ENCODE results near the gene RPUSD1. TPM values are rescaled to one million over a fixed set of nuclear protein-coding genes. Genes with fewer than 3 reads are reported as not detected.

The RPUSD1 gene
- total RNA-seq, 1 experiment from 2014 or later: 59.9 TPM

GRCh38 chr16:818132-818531 is 30.0 kb upstream of the RPUSD1 start:
- no TSS peak for BruUV-seq (replicated peaks)
- ChIA-PET CTCF (no interaction called here), RAD21 (ENCODE audit: low non-redundant PET in 1 of 2, low total read pairs in 2 of 2, uncharacterized antibody in 2 of 2, unreplicated experiment in 2 of 2) (no interaction called here), POLR2A (no interaction called here)
- Histone ChIP-seq H3K9ac (ENCODE audit: low read length) (no peak overlapping the region), H3K9me2 (ENCODE audit: insufficient read depth) (no peaks in the 10 kb centered on the region), H3K27ac (ENCODE audit: low read depth, low read length) (no peak overlapping the region), H3K27me3 (ENCODE audit: insufficient read depth, low read length) (no peaks in the 10 kb centered on the region), H3K9me3 (ENCODE audit: control insufficient read depth in 1 of 2, insufficient read depth in 1 of 2, low read depth in 1 of 2, low read length in 2 of 2) (no peaks in the 10 kb centered on the region), H3K79me2 (ENCODE audit: insufficient read depth, low read length) (no peaks in the 10 kb centered on the region), H3K36me3 (ENCODE audit: control insufficient read depth in 1 of 2, insufficient read depth in 2 of 2, low read length in 2 of 2) (no peaks in the 10 kb centered on the region), H3K4me2 (ENCODE audit: low read length) (no peak overlapping the region), H2AFZ (ENCODE audit: low read depth, low read length, poor library complexity, severe bottlenecking) (no peak overlapping the region), H3K4me3 (replicated peaks in 1 of 2; ENCODE audit: low read depth in 1 of 2, low read length in 2 of 2) (no peak overlapping the region), H4K20me1 (ENCODE audit: insufficient read depth) (no peaks in the 10 kb centered on the region), H3K4me1 (ENCODE audit: control insufficient read depth in 1 of 2, insufficient read depth in 2 of 2, low read length in 2 of 2) (peaks cover 24 to 31% of the 10 kb centered on the region in 2 experiments)
- intact Hi-C loops (cut with micrococcal nuclease): no loop called here
- ATAC-seq (no peak), DNase-seq (ENCODE audit: low read depth, low spot score) (no peak)
- no peak for TF ChIP-seq EZH2phosphoT487 (IDR thresholded peaks at IDR 0.05; ENCODE audit: borderline replicate concordance)
- TF ChIP-seq, protein P1, sequence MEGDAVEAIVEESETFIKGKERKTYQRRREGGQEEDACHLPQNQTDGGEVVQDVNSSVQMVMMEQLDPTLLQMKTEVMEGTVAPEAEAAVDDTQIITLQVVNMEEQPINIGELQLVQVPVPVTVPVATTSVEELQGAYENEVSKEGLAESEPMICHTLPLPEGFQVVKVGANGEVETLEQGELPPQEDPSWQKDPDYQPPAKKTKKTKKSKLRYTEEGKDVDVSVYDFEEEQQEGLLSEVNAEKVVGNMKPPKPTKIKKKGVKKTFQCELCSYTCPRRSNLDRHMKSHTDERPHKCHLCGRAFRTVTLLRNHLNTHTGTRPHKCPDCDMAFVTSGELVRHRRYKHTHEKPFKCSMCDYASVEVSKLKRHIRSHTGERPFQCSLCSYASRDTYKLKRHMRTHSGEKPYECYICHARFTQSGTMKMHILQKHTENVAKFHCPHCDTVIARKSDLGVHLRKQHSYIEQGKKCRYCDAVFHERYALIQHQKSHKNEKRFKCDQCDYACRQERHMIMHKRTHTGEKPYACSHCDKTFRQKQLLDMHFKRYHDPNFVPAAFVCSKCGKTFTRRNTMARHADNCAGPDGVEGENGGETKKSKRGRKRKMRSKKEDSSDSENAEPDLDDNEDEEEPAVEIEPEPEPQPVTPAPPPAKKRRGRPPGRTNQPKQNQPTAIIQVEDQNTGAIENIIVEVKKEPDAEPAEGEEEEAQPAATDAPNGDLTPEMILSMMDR (IDR thresholded peaks at IDR 0.05 in 2 of 3, conservative IDR thresholded peaks at IDR 0.05 in 1 of 3; ENCODE audit: borderline replicate concordance in 1 of 3, insufficient read depth in 1 of 3, low read depth in 2 of 3, low read length in 2 of 3): no peak

GRCh38 chr16:817001-817906 is 29.1 kb upstream of the RPUSD1 start:
- Histone ChIP-seq H3K4me1 (ENCODE audit: control insufficient read depth in 1 of 2, insufficient read depth in 2 of 2, low read length in 2 of 2) (peaks cover 24 to 31% of the 10 kb centered on the region in 2 experiments), H3K27ac (ENCODE audit: low read depth, low read length) (no peak overlapping the region), H3K9me3 (ENCODE audit: control insufficient read depth in 1 of 2, insufficient read depth in 1 of 2, low read depth in 1 of 2, low read length in 2 of 2) (no peaks in the 10 kb centered on the region), H3K9ac (ENCODE audit: low read length) (no peak overlapping the region), H3K4me3 (replicated peaks in 1 of 2; ENCODE audit: low read depth in 1 of 2, low read length in 2 of 2) (no peak overlapping the region), H4K20me1 (ENCODE audit: insufficient read depth) (no peaks in the 10 kb centered on the region), H2AFZ (ENCODE audit: low read depth, low read length, poor library complexity, severe bottlenecking) (no peak overlapping the region), H3K4me2 (ENCODE audit: low read length) (no peak overlapping the region), H3K27me3 (ENCODE audit: insufficient read depth, low read length) (no peaks in the 10 kb centered on the region), H3K36me3 (ENCODE audit: control insufficient read depth in 1 of 2, insufficient read depth in 2 of 2, low read length in 2 of 2) (no peaks in the 10 kb centered on the region), H3K9me2 (ENCODE audit: insufficient read depth) (no peaks in the 10 kb centered on the region), H3K79me2 (ENCODE audit: insufficient read depth, low read length) (no peaks in the 10 kb centered on the region)
- POLR2A ChIA-PET: no interaction called here
- CTCF ChIA-PET: no interaction called here
- ATAC-seq (no peak), DNase-seq (ENCODE audit: low read depth, low spot score) (no peak)
- intact Hi-C loops (cut with micrococcal nuclease): no loop called here
- RAD21 ChIA-PET (ENCODE audit: low non-redundant PET in 1 of 2, low total read pairs in 2 of 2, uncharacterized antibody in 2 of 2, unreplicated experiment in 2 of 2): no interaction called here
- no TSS peak for BruUV-seq (replicated peaks)
- TF ChIP-seq ELF1 (IDR thresholded peaks at IDR 0.05; ENCODE audit: borderline replicate concordance, low read depth): no peak
- TF ChIP-seq TCF7L2 (IDR thresholded peaks at IDR 0.05; ENCODE audit: borderline replicate concordance, extremely low read depth, insufficient read depth, insufficient read length): no peak
- TF ChIP-seq YY1 (IDR thresholded peaks at IDR 0.05; ENCODE audit: extremely low read depth, insufficient replicate concordance, low read depth, low read length): no peak
- TF ChIP-seq EZH2 (IDR thresholded peaks at IDR 0.05): no peak
- TF ChIP-seq, protein P2, sequence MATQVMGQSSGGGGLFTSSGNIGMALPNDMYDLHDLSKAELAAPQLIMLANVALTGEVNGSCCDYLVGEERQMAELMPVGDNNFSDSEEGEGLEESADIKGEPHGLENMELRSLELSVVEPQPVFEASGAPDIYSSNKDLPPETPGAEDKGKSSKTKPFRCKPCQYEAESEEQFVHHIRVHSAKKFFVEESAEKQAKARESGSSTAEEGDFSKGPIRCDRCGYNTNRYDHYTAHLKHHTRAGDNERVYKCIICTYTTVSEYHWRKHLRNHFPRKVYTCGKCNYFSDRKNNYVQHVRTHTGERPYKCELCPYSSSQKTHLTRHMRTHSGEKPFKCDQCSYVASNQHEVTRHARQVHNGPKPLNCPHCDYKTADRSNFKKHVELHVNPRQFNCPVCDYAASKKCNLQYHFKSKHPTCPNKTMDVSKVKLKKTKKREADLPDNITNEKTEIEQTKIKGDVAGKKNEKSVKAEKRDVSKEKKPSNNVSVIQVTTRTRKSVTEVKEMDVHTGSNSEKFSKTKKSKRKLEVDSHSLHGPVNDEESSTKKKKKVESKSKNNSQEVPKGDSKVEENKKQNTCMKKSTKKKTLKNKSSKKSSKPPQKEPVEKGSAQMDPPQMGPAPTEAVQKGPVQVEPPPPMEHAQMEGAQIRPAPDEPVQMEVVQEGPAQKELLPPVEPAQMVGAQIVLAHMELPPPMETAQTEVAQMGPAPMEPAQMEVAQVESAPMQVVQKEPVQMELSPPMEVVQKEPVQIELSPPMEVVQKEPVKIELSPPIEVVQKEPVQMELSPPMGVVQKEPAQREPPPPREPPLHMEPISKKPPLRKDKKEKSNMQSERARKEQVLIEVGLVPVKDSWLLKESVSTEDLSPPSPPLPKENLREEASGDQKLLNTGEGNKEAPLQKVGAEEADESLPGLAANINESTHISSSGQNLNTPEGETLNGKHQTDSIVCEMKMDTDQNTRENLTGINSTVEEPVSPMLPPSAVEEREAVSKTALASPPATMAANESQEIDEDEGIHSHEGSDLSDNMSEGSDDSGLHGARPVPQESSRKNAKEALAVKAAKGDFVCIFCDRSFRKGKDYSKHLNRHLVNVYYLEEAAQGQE (IDR thresholded peaks at IDR 0.05; ENCODE audit: low read depth): no peak
- no peak for TF ChIP-seq ATF3 (IDR thresholded peaks at IDR 0.05)
- TF ChIP-seq, protein P3, sequence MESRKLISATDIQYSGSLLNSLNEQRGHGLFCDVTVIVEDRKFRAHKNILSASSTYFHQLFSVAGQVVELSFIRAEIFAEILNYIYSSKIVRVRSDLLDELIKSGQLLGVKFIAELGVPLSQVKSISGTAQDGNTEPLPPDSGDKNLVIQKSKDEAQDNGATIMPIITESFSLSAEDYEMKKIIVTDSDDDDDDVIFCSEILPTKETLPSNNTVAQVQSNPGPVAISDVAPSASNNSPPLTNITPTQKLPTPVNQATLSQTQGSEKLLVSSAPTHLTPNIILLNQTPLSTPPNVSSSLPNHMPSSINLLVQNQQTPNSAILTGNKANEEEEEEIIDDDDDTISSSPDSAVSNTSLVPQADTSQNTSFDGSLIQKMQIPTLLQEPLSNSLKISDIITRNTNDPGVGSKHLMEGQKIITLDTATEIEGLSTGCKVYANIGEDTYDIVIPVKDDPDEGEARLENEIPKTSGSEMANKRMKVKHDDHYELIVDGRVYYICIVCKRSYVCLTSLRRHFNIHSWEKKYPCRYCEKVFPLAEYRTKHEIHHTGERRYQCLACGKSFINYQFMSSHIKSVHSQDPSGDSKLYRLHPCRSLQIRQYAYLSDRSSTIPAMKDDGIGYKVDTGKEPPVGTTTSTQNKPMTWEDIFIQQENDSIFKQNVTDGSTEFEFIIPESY (IDR thresholded peaks at IDR 0.05; ENCODE audit: extremely low read depth, insufficient replicate concordance, low read length): no peak

All from HCT116 (cell line).